Germinal center (tissue), 1 donor: ENCODE results near the gene SCCPDH.
A peak's percentile ranks its signal among the peaks of the same experiment; 100 is the strongest.

Source experiments
- DNase-seq: peaks from one replicate; pipeline ENCODE4 v3.0.0; 2012; ENCODE audit warnings: mixed read lengths, low spot score

The SCCPDH gene

GRCh38 chr1:246753670-246754535 lies 29.7 kb downstream of the SCCPDH start:
- peak; percentile 54 for DNase-seq

GRCh38 chr1:246755419-246755818 lies 31.2 kb downstream of the SCCPDH start:
- DNase-seq = no peak

- DNase-seq = no peak
These were observed 36.5 kb downstream of the SCCPDH start for GRCh38 chr1:246760422-246761347.

GRCh38 chr1:246761396-246761795 lies 37.2 kb downstream of the SCCPDH start:
- no peak for DNase-seq

GRCh38 chr1:246765521-246765920 lies 41.3 kb downstream of the SCCPDH start:
- no peak for DNase-seq

- DNase-seq = no peak
These were observed 44.3 kb downstream of the SCCPDH start for GRCh38 chr1:246768403-246769020.

- DNase-seq = no peak
These were observed 45.1 kb downstream of the SCCPDH start for GRCh38 chr1:246769306-246769705.

GRCh38 chr1:246771366-246771765 lies 47.2 kb downstream of the SCCPDH start:
- DNase-seq = no peak

- DNase-seq = no peak
These were observed 48.5 kb downstream of the SCCPDH start for GRCh38 chr1:246772686-246773085.

GRCh38 chr1:246773213-246773641 lies 49.0 kb downstream of the SCCPDH start:
- peak; percentile 43 for DNase-seq

- no peak for DNase-seq
These were observed 51.5 kb downstream of the SCCPDH start for GRCh38 chr1:246775531-246776385.

GRCh38 chr1:246776923-246777322 lies 52.7 kb downstream of the SCCPDH start:
- no peak for DNase-seq

- no peak for DNase-seq
These were observed 54.5 kb downstream of the SCCPDH start for GRCh38 chr1:246778663-246779062.

- DNase-seq = no peak
These were observed 55.5 kb downstream of the SCCPDH start for GRCh38 chr1:246779561-246780175.

GRCh38 chr1:246780264-246780663 lies 56.1 kb downstream of the SCCPDH start:
- DNase-seq = no peak

- DNase-seq = no peak
These were observed 57.0 kb downstream of the SCCPDH start for GRCh38 chr1:246781212-246781611.

GRCh38 chr1:246782120-246782900 lies 58.1 kb downstream of the SCCPDH start:
- DNase-seq = no peak

- DNase-seq = peak; percentile 16
These were observed 60.6 kb downstream of the SCCPDH start for GRCh38 chr1:246784621-246785493.

GRCh38 chr1:246785494-246786111 lies 61.4 kb downstream of the SCCPDH start:
- DNase-seq = no peak
